ENCODE measurements around the gene NUS1.
"Not testable (repeated sequence)": the region's sequence is repeated elsewhere in the genome, so short reads cannot be mapped to it uniquely, and the experiment has no call there.

Gene NUS1

DNA sequence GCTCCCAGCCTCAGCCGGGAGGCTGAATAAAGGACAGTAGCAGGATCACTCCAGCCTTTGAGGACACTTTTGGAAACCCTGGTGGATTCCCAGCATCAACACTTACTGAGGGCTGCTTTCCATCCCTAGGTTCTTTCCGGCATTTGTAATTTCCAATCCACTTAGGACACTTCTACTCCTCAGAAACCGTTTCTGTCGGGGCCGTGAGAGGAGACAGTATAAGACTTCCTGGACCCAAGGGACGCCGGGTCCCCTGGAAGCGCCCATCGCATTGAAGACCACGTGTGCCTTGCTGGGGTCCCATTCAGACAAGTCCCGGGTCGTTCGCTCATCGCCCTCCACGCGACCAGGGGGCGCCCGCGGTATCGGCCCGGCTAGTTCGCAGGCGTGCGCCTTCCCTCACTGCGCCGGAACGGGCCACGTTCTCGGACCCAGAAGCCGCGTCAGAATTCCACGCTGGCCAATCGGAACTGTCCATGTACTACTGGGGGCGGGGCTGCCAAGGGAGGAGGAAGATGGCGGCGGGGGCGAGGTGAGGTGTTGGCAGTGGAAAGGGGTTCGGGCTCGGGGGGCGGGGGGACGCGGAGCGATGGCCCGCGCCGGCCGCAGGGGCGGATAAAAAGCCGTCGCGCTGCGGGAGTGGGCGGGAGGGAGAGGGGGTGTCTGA, at the start of gene NUS1:
Gene NUS1 (plus strand): TSS at position 479 of the 667 bp plus-strand sequence. CDS start 202 bp downstream, outside the sequence.
- peak; percentile 99 for DNase-seq

- DNase-seq: no peak
Observed at GRCh38 chr6:117627533-117627932, 47.7 kb upstream of the NUS1 start.

DNA sequence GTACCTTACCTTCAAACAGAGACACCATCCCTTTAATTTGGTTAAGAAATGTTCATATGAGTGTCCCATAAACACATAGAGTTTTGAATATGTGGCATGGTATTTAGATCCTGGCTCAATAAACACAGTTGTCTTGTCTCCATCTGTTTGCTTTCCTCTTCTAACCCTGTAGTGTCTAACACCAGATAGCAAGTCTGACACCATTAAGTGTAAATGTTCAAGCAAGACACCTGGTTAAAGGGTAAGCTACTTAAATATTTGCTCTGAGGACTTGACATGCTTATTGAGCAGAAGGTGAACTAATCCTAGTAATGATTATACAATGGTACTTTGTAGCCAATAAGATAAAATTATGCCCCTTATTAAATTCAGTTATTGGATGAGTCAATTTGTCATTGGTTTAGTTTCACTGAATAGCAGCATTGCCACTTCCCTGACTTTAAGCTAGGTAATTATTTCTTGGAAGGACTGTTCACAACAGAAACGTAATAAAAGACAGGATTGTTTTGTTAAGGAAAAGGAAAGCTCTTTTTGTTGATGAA, 46.1 kb upstream of the NUS1 start:
- no peak for DNase-seq

DNA sequence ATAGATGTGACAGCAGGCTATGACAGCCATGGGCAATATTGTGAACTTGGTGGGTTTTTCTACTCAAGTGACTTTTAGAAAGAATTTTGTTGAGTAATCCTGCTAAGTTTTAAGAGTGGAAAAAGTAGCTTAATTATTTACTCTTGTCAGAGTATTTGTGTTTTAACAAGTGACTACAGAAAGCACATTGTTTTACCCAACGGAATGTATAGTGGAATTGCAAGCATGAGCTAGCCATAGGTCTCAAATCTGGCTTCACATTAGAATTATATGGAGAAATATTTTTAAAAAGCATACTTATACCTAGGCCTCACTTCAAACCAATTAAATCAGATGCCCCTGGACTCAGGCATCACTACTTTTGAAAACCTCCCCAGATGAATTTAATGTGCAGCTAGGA, 37.5 kb upstream of the NUS1 start:
- DNase-seq: no peak

DNA sequence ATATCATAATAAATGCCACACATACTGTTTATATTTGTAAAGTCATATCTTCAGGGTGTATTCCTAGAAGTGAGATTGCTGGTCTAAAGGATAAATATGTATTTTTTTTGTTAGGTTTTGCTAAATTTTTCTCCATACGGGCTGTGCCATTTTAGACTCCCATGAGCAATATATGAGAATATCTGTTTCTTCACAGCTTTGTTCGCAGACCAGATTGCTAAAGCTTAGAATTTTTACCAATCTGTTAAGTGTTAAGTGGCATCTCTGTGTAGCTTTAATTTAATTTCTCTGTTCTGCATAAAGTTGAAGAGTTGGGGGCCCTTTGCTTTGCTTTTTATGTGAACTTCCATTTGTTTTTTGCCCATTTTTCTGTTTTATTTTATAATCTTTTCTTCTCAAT, 32.3 kb upstream of the NUS1 start:
- no peak for DNase-seq

- not testable (repeated sequence) for DNase-seq
Observed at GRCh38 chr6:117651984-117652383, 23.3 kb upstream of the NUS1 start.

DNA sequence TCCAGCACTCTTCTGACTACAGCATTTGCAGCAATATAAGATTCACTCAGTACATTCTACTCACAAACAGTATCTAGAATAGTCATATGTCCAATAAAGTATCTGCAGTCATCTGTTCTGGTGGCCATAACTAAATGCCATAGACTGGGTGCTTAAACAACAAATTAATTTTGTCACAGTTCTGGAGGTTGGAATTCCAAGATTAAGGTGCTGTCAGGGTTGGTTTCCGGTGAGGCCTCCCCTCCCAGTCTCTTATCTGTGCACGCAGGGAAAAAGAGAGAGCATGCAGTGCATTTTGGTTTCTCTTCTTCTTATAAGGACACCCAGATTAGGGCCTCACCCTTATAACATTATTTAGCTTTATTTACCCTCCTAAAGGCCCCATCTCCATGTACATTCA, 21.3 kb upstream of the NUS1 start:
- DNase-seq: no peak

DNA sequence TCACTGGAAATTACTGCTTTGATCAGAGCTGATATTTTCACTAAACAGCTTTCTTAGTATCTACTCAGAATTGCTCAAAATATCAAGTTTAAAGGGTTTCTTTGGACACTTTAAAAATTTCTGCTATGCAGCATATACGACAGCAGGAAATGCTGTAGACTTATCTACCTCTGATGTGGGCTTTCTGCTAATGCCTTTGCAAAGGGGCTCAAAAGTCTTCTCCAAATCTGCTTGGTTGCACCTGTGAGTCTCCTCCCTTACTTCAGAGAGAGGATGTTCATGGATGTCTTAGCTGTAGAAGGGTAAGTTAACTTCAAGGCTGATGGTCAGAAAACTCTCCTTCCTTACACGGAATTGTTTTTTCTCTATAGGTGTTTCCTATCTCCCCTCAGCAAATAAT, 19.9 kb upstream of the NUS1 start:
- no peak for DNase-seq

GRCh38 chr6:117666881-117667280, 8.4 kb upstream of the NUS1 start:
- DNase-seq: no peak

- DNase-seq: no peak
Observed at GRCh38 chr6:117668736-117669135, 6.5 kb upstream of the NUS1 start.

- DNase-seq: no peak
Observed at GRCh38 chr6:117674503-117674902, 766 bp upstream of the NUS1 start.

- DNase-seq: not testable (repeated sequence)
Observed at GRCh38 chr6:117675658-117676301, 511 bp downstream of the NUS1 start.

- DNase-seq: no peak
Observed at GRCh38 chr6:117676577-117677218, 1.4 kb downstream of the NUS1 start.

DNA sequence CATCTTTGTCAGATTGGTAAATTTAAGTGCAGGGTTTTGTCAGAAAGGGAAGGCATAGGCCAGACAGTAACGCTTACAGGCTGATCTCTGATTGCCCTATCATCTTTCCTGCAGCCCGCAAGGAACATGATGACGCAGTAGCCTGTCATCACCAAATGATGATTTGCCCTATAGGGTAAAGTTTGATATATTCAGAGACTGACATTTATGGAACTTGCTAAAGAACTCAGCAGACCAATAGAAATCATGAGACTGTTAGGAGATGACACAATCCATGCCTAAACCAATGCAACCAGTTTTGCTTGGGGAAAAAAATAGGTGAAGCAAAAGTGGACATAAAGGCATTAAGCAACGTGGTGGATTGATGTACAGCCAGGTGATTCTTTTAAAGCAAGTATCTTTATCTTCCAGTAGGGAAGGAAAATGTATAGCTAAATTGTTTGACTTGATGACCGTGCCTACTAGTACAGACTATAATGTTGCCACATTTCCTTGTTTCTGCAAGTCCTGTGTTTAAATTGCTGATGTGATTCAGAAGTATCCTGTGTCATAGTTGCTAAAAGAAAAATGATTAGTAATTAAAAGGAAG, 2.4 kb downstream of the NUS1 start:
- peak; percentile 14 for DNase-seq

- DNase-seq: no peak
Observed at GRCh38 chr6:117681162-117681741, 6.0 kb downstream of the NUS1 start.

GRCh38 chr6:117684749-117685148, 9.5 kb downstream of the NUS1 start:
- DNase-seq: no peak

GRCh38 chr6:117685359-117685758, 10.1 kb downstream of the NUS1 start:
- no peak for DNase-seq

- DNase-seq: no peak
Observed at GRCh38 chr6:117687021-117687648, 11.9 kb downstream of the NUS1 start.

GRCh38 chr6:117689584-117689983, 14.3 kb downstream of the NUS1 start:
- not testable (repeated sequence) for DNase-seq

GRCh38 chr6:117706504-117706903, 31.2 kb downstream of the NUS1 start:
- DNase-seq: no peak

- DNase-seq: not testable (repeated sequence)
Observed at GRCh38 chr6:117706936-117707509, 31.8 kb downstream of the NUS1 start.

- no peak for DNase-seq
Observed at GRCh38 chr6:117711369-117711768, 36.1 kb downstream of the NUS1 start.
